Cardiac fibroblast (primary cell): ENCODE measurements around the gene PRRC2B.

Experiments
- DNase-seq, 2 donors: peaks; one replicate each; pipeline versions ENCODE4 v3.0.0 to v3.0.0-alpha.2; 2010; ENCODE audit warnings: low read depth in 2 of 2
- H3K4me3 ChIP-seq, 2 donors: replicated peaks in 1 of 2; 1 replicate in 1 of 2; 2 replicates in 1 of 2; pipeline ENCODE4 v1.5.1; 2011; ENCODE audit warnings: low read depth in 2 of 2, low read length in 2 of 2, mild to moderate bottlenecking in 2 of 2, moderate library complexity in 1 of 2
- CTCF ChIP-seq: IDR thresholded peaks from one replicate; pipeline ENCODE4 v1.5.1; 2011; ENCODE audit warnings: low read depth, mild to moderate bottlenecking, low read length, inconsistent platforms

PRRC2B gene

DNA sequence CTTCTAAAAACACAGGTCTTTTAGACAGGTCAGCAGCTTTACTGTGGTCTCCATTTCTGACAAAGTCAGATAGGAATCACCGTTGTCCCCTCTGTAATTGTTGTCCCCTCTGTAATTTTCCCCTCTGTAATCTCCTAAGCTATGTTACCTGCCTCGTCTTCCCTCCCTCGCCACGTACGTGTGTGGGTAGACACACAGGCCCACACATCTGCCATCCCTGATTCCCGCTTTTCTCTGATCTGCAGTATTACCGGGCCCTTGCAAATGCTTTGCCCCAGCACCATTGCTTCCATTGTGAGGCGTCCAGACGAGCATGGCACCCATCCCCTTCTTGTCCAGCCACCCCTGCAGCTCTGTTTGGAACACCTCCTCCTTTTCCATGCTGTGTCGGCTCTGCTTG, 63.9 kb downstream of the PRRC2B start:
- no peak for DNase-seq
- no peak for TF ChIP-seq CTCF
- no peak overlapping the region for H3K4me3 ChIP-seq

DNA sequence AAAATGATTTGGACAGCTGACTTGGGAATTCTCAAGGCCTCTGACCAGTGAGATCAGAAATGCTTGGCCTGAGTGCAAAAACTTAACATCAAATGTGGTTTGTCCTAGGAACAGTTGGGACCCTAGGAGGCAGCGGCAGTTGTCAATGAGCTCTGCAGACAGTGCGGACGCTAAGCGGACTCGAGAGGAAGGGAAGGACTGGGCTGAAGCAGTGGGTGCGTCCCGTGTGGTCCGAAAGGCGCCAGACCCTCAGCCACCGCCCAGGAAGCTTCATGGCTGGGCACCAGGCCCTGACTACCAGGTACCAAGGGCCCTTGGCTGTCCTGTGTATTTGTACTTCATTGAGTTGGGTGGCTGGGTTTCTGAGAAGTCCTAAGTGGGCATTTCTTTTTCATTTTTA, 65.2 kb downstream of the PRRC2B start:
- no peak overlapping the region for H3K4me3 ChIP-seq
- no peak for DNase-seq
- no peak for TF ChIP-seq CTCF

GRCh38 chr9:131461166-131461565, 67.3 kb downstream of the PRRC2B start:
- no peak for TF ChIP-seq CTCF
- DNase-seq = no peak
- H3K4me3 ChIP-seq = no peak overlapping the region

GRCh38 chr9:131464354-131465000, 70.6 kb downstream of the PRRC2B start:
- H3K4me3 ChIP-seq = no peak overlapping the region
- peak in 1 of 2 donors; percentile 17 for DNase-seq
- no peak for TF ChIP-seq CTCF

DNA sequence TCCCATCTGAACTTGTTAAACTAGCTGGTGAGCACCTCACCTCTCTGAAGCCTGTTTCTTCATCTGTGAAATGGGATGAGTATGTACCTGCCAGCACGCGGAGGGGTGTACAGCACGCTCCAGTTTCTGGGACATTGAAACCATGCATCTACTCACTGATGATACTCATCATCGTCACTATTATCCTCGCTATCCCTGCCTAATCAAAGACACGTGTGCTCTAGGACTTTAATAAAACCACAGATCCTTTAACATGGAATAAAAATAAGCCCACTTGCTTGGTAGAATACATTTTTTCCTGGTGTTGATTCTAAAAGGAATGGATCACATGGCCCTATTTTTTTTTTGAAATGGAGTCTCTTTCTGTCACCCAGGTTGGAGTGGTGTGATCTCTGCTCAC, 71.5 kb downstream of the PRRC2B start:
- no peak overlapping the region for H3K4me3 ChIP-seq

GRCh38 chr9:131467214-131467935, 73.5 kb downstream of the PRRC2B start:
- no peak overlapping the region for H3K4me3 ChIP-seq
- no peak for DNase-seq
- no peak for TF ChIP-seq CTCF

More for the DNA sequence above, 71.5 kb downstream of the PRRC2B start:
- no peak for DNase-seq
- no peak for TF ChIP-seq CTCF

GRCh38 chr9:131468031-131468430, 74.1 kb downstream of the PRRC2B start:
- no peak for TF ChIP-seq CTCF
- DNase-seq = no peak
- H3K4me3 ChIP-seq = no peak overlapping the region
